ENCODE results near the gene TMEM181. TPM values are rescaled to one million over a fixed set of nuclear protein-coding genes. Genes with fewer than 3 reads are reported as not detected.

The TMEM181 gene
- total RNA-seq, 6 experiments from 2014 or later, result 11.3 to 14.0 (median 12.5) TPM

GRCh38 chr6:158591134-158591809 lies 31.4 kb downstream of the TMEM181 start:
- Histone ChIP-seq H3K27ac (no peak overlapping the region), H3K36me3 (peaks cover 0 to 56% (median 3%) of the 10 kb centered on the region in 4 donors), H3K27me3 (no peaks in the 10 kb centered on the region), H3K9me3 (no peaks in the 10 kb centered on the region), H3K4me1 (no peaks in the 10 kb centered on the region), H3K4me3 (no peak overlapping the region)
- TF ChIP-seq POLR2A (IDR thresholded peaks at IDR 0.05) (no peak), CTCF (IDR thresholded peaks at IDR 0.05) (no peak)
- DNase-seq, result no peak
- intact Hi-C loops (cut with DNase I), result no loop called here
- ATAC-seq, result no peak
- WGBS (ENCODE audit: insufficient coverage, low coverage, low lambda C conversion rate, missing lambda C conversion rate), result 71% methylated on average over 7 of the region's 7 CpGs

GRCh38 chr6:158591810-158592209 lies 31.9 kb downstream of the TMEM181 start:
- Histone ChIP-seq H3K9me3 (no peaks in the 10 kb centered on the region), H3K4me3 (no peak overlapping the region), H3K27ac (no peak overlapping the region), H3K36me3 (peaks cover 0 to 52% (median 2%) of the 10 kb centered on the region in 4 donors), H3K27me3 (no peaks in the 10 kb centered on the region), H3K4me1 (no peaks in the 10 kb centered on the region)
- intact Hi-C loops (cut with DNase I), result no loop called here
- WGBS (ENCODE audit: insufficient coverage, low coverage, low lambda C conversion rate, missing lambda C conversion rate), result 93% methylated on average over 4 of the region's 4 CpGs
- TF ChIP-seq CTCF (IDR thresholded peaks at IDR 0.05), result no peak
- TF ChIP-seq POLR2A (IDR thresholded peaks at IDR 0.05), result no peak
- DNase-seq (no peak), ATAC-seq (no peak)

- WGBS (ENCODE audit: insufficient coverage, low coverage, low lambda C conversion rate, missing lambda C conversion rate), result 100% methylated on average over 3 of the region's 3 CpGs
- Histone ChIP-seq H3K4me3 (no peak overlapping the region), H3K9me3 (no peaks in the 10 kb centered on the region), H3K4me1 (no peaks in the 10 kb centered on the region), H3K36me3 (peaks cover 0 to 41% (median 2%) of the 10 kb centered on the region in 4 donors), H3K27me3 (no peaks in the 10 kb centered on the region), H3K27ac (no peak overlapping the region)
- no peak for ATAC-seq
- intact Hi-C loops (cut with DNase I), result no loop called here
- TF ChIP-seq CTCF (IDR thresholded peaks at IDR 0.05) (no peak), POLR2A (IDR thresholded peaks at IDR 0.05) (no peak)
- no peak for DNase-seq
These were observed 33.8 kb downstream of the TMEM181 start for GRCh38 chr6:158593670-158594069.

DNA sequence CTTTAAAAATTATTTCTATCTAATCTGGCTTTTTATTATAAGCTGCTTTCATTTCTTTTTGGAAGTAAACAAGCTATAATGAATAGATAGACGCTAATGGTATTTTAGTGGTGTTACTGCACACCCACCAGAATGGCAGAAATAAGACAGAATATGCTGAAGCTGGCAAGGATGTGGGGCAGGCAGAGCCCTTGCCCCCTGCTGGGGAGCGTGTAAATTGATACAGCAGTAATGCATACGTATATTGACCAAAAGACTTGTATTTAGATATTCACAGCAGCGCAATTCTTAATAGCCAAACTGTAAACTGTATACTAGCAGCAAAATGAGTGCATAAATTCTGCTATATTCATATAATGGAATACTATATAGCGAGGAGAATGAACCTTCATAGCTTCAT lies 35.3 kb downstream of the TMEM181 start:
- ATAC-seq, result no peak
- no peak overlapping the region for H3K4me3 ChIP-seq
- DNase-seq, result no peak
- no peaks in the 10 kb centered on the region for H3K4me1 ChIP-seq
- H3K27ac ChIP-seq, result no peak overlapping the region
- H3K9me3 ChIP-seq, result no peaks in the 10 kb centered on the region
- H3K36me3 ChIP-seq, result peaks cover 0 to 26% (median 2%) of the 10 kb centered on the region in 4 donors
- 84% methylated on average over 5 of the region's 5 CpGs for WGBS (ENCODE audit: insufficient coverage, low coverage, low lambda C conversion rate, missing lambda C conversion rate)
- intact Hi-C loops (cut with DNase I), result no loop called here
- TF ChIP-seq POLR2A (IDR thresholded peaks at IDR 0.05) (no peak), CTCF (IDR thresholded peaks at IDR 0.05) (peak in 2 of 4 donors; percentile 9 to 20)
- no peaks in the 10 kb centered on the region for H3K27me3 ChIP-seq

Measured in right lobe of liver (tissue), 6 donors.